GM21367 (cell line): Measurements from ENCODE around the gene CDHR4.
"Not testable (repeated sequence)": the region's sequence is repeated elsewhere in the genome, so short reads cannot be mapped to it uniquely, and the experiment has no call there.

Source experiments
- ATAC-seq: cut with Tn5 transposase; IDR thresholded peaks from one replicate; pipeline ENCODE4 v1.9.1; 2021; ENCODE audit not compliant: unreplicated experiment

CDHR4 gene

GRCh38 chr3:49799761-49800160 lies at the start of gene CDHR4:
CDHR4 (minus strand) TSS chr3:49799873; CDS start chr3:49799812, 61 bp downstream.
- ATAC-seq, result no peak

GRCh38 chr3:49845694-49846093 lies 46.0 kb upstream of the CDHR4 start:
- ATAC-seq, result no peak

- ATAC-seq, result no peak
Observed at GRCh38 chr3:49844464-49845183, 45.0 kb upstream of the CDHR4 start.

GRCh38 chr3:49842843-49843517 lies 43.3 kb upstream of the CDHR4 start:
- no peak for ATAC-seq

- no peak for ATAC-seq
Observed at GRCh38 chr3:49841806-49842205, 42.1 kb upstream of the CDHR4 start.

GRCh38 chr3:49841126-49841696 lies 41.5 kb upstream of the CDHR4 start:
- no peak for ATAC-seq

GRCh38 chr3:49840388-49840787 lies 40.7 kb upstream of the CDHR4 start:
- no peak for ATAC-seq

GRCh38 chr3:49839193-49839809 lies 39.6 kb upstream of the CDHR4 start:
- no peak for ATAC-seq

- no peak for ATAC-seq
Observed at GRCh38 chr3:49831341-49831740, 31.7 kb upstream of the CDHR4 start.

GRCh38 chr3:49826016-49826415 lies 26.3 kb upstream of the CDHR4 start:
- ATAC-seq, result no peak

GRCh38 chr3:49823131-49823530 lies 23.5 kb upstream of the CDHR4 start:
- ATAC-seq, result not testable (repeated sequence)

- ATAC-seq, result no peak
Observed at GRCh38 chr3:49813497-49814174, 14.0 kb upstream of the CDHR4 start, which contains the start of gene UBA7. UBA7 (minus strand) TSS chr3:49813953; CDS start chr3:49813787, 166 bp downstream.

- ATAC-seq, result no peak
Observed at GRCh38 chr3:49812916-49813496, 13.3 kb upstream of the CDHR4 start.

GRCh38 chr3:49807431-49808114 lies 7.9 kb upstream of the CDHR4 start:
- no peak for ATAC-seq

GRCh38 chr3:49806850-49807249 lies 7.2 kb upstream of the CDHR4 start:
- ATAC-seq, result no peak

- no peak for ATAC-seq
Observed at GRCh38 chr3:49805897-49806701, 6.4 kb upstream of the CDHR4 start.

GRCh38 chr3:49805367-49805782 lies 5.7 kb upstream of the CDHR4 start:
- ATAC-seq, result no peak

GRCh38 chr3:49804141-49805041 lies 4.7 kb upstream of the CDHR4 start:
- ATAC-seq, result no peak
